ENCODE data around the gene SLC41A2. TPM values are rescaled to one million over a fixed set of nuclear protein-coding genes. Genes with fewer than 3 reads are reported as not detected.

Gene SLC41A2
- total RNA-seq: 4.0 and 10.3 TPM in 2 replicates

GRCh38 chr12:104958001-104958804 is at the start of gene SLC41A2:
TSS of gene SLC41A2 (minus strand) at chr12:104958290. CDS start at chr12:104928527, 29,763 bp downstream.

GRCh38 chr12:104986022-104986941 is 28.2 kb upstream of the SLC41A2 start, which contains the start of gene NOPCHAP1:
TSS of gene NOPCHAP1 (plus strand) at chr12:104986316. CDS start at chr12:104986353, 37 bp downstream.

Other genes with a start within 250 kb of the SLC41A2 start
- 4.3 and 5.7 TPM in 2 replicates for gene NOPCHAP1, start 28.0 kb upstream of the SLC41A2 start, total RNA-seq
- gene ALDH1L2, start 126.2 kb upstream of the SLC41A2 start, total RNA-seq: 80.8 and 105 TPM in 2 replicates
- gene WASHC4, start 149.4 kb upstream of the SLC41A2 start, total RNA-seq: 35.7 and 44.8 TPM in 2 replicates

All from myometrial cell (primary cell).